Uterus (tissue), 2 donors: ENCODE data around the gene DBH.
A peak's percentile ranks its signal among the peaks of the same experiment; 100 is the strongest.

Experiments used
- POLR2A ChIP-seq, 2 donors: fragments of 450-650 bp; IDR thresholded peaks; one replicate each; pipeline ENCODE4 v1.6.1; 2016; ENCODE audit warnings: antibody characterized with exemption in 2 of 2, mild to moderate bottlenecking in 1 of 2, moderate library complexity in 1 of 2
- TF ChIP-seq, protein P1 (sequence below), 4 experiments: fragments of 200-600 bp in 2 of 4; fragments of 450-650 bp in 2 of 4; sonication (generic) in 2 of 4; IDR thresholded peaks; one replicate each; pipeline ENCODE4 v1.5.1; 2016 to 2019; ENCODE audit warnings: antibody characterized with exemption in 4 of 4, mild to moderate bottlenecking in 2 of 4, moderate library complexity in 1 of 4

DNA sequence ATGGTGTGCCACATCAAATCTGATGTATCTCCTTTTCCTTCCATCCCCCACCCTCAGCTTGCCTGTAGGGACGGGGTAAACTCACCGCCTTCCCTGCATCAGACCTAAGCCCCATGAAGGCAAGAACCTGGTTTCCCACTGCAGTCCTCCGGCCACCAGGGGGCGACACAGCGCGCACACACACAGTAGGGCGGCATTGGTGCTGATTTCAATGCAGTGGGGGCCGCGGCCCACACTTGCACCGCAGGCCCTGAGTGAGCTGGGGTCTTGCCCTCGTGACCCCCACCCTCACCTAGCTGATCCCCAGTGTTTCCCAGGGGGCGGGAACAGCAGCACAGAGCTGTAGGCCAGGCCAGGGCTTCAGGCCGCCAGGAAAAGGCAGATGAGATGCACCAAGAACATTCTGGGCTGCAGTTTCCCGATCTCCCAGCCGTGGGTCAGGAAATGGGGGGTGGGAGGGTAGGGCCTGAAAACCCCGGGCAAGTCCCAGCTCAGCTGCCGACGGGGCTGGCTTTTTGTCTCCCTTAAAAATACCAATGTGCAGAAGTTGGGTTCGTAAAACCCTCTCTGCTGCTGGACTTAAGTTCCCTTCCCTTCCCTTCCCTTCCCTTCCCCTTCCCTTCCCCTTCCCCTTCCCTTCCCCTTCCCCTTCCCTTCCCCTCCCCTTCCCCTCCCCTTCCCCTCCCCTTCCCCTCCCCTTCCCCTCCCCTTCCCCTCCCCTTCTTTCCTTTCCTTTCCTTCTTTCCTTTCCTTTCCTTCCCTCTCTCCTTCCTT is 46.5 kb upstream of the DBH start:
- TF ChIP-seq POLR2A (IDR thresholded peaks at IDR 0.05) = no peak
- TF ChIP-seq, protein P1, sequence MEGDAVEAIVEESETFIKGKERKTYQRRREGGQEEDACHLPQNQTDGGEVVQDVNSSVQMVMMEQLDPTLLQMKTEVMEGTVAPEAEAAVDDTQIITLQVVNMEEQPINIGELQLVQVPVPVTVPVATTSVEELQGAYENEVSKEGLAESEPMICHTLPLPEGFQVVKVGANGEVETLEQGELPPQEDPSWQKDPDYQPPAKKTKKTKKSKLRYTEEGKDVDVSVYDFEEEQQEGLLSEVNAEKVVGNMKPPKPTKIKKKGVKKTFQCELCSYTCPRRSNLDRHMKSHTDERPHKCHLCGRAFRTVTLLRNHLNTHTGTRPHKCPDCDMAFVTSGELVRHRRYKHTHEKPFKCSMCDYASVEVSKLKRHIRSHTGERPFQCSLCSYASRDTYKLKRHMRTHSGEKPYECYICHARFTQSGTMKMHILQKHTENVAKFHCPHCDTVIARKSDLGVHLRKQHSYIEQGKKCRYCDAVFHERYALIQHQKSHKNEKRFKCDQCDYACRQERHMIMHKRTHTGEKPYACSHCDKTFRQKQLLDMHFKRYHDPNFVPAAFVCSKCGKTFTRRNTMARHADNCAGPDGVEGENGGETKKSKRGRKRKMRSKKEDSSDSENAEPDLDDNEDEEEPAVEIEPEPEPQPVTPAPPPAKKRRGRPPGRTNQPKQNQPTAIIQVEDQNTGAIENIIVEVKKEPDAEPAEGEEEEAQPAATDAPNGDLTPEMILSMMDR (IDR thresholded peaks at IDR 0.05) = peak in 1 of 4 experiments; percentile 17
